Islet precursor cell (in vitro differentiated cells): ENCODE results near the gene GALNT10.

Experiments
- DNase-seq: peaks from one replicate; pipeline ENCODE4 v3.0.0-alpha.2; 2018

GALNT10 gene

GRCh38 chr5:154179846-154180710 lies 10.5 kb upstream of the GALNT10 start:
- DNase-seq: no peak

- DNase-seq: no peak
These were observed 9.4 kb upstream of the GALNT10 start for GRCh38 chr5:154181161-154181560.

- DNase-seq: no peak
These were observed 1.2 kb upstream of the GALNT10 start for GRCh38 chr5:154189256-154189818.

- peak; percentile 81 for DNase-seq
These were observed 526 bp upstream of the GALNT10 start for GRCh38 chr5:154189819-154190594.

- DNase-seq: peak; percentile 72
These were observed 1.1 kb downstream of the GALNT10 start for GRCh38 chr5:154191467-154192261.

GRCh38 chr5:154193283-154193682 lies 2.8 kb downstream of the GALNT10 start:
- DNase-seq: no peak

- no peak for DNase-seq
These were observed 3.2 kb downstream of the GALNT10 start for GRCh38 chr5:154193701-154194121.

- peak; percentile 70 for DNase-seq
These were observed 4.1 kb downstream of the GALNT10 start for GRCh38 chr5:154194345-154195329.

- no peak for DNase-seq
These were observed 5.7 kb downstream of the GALNT10 start for GRCh38 chr5:154196281-154196680.

GRCh38 chr5:154196955-154197652 lies 6.6 kb downstream of the GALNT10 start:
- no peak for DNase-seq

GRCh38 chr5:154197801-154198491 lies 7.4 kb downstream of the GALNT10 start:
- no peak for DNase-seq

GRCh38 chr5:154198611-154199230 lies 8.2 kb downstream of the GALNT10 start:
- peak; percentile 52 for DNase-seq

- DNase-seq: no peak
These were observed 8.7 kb downstream of the GALNT10 start for GRCh38 chr5:154199263-154199662.

- no peak for DNase-seq
These were observed 9.2 kb downstream of the GALNT10 start for GRCh38 chr5:154199671-154200220.

- DNase-seq: no peak
These were observed 9.7 kb downstream of the GALNT10 start for GRCh38 chr5:154200221-154200620.

- DNase-seq: no peak
These were observed 10.7 kb downstream of the GALNT10 start for GRCh38 chr5:154201108-154201769.

GRCh38 chr5:154202379-154203260 lies 12.1 kb downstream of the GALNT10 start:
- no peak for DNase-seq
